Measurements from ENCODE around the gene PTPRN2.

The PTPRN2 gene

DNA sequence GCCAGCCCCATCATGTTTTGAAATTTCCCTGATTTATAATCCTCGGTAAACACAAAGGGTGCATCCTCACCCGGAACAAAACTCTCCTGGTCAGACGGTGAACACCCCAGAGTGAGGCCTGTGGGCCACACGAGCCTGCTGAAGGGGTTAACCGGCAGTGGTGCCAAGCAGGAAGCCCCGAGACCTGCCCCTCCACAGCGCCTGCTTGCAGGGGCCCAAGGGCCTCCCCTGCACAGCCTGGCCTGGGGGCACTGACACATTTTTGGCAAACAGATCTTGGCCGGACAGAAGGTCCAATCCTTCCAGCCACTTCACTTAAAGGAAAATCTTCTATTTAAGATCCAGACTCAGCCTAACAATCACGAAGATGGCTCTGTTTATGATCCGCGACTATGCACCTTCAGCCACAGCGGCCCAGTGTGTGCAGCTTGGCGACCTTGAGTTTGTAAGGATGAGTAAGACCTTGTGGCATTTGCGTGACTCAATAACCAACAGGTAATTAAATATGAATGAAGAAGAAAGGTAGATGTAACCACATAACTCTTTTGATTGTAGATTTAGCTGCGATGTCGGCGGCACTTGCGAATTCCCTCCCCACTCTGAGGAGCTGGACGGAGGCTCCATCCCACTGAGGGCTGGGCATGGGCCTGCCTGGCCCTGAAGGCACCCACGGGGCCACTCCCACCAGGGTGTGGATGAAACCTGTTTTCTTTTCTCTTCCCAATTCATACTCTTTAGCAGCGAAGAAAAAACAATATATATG lies 922.6 kb downstream of the PTPRN2 start:
- no peak for TF ChIP-seq CTCF (IDR thresholded peaks at IDR 0.05; ENCODE audit: low read depth, low read length)
- TF ChIP-seq, protein P1, sequence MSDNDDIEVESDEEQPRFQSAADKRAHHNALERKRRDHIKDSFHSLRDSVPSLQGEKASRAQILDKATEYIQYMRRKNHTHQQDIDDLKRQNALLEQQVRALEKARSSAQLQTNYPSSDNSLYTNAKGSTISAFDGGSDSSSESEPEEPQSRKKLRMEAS (IDR thresholded peaks at IDR 0.05; ENCODE audit: low read depth, low read length) = no peak
- no peak for TF ChIP-seq MYC (IDR thresholded peaks at IDR 0.05; ENCODE audit: low read depth, low read length)
- TF ChIP-seq POLR2A (IDR thresholded peaks at IDR 0.05; ENCODE audit: extremely low read depth, insufficient read length) = no peak
- no peak overlapping the region for H3K4me3 ChIP-seq (ENCODE audit: low read depth, low read length)
- DNase-seq (ENCODE audit: low read depth) = no peak

GRCh38 chr7:157664034-157664433 lies 923.6 kb downstream of the PTPRN2 start:
- TF ChIP-seq MYC (IDR thresholded peaks at IDR 0.05; ENCODE audit: low read depth, low read length) = no peak
- TF ChIP-seq, protein P1 (IDR thresholded peaks at IDR 0.05; ENCODE audit: low read depth, low read length) = no peak
- no peak for TF ChIP-seq POLR2A (IDR thresholded peaks at IDR 0.05; ENCODE audit: extremely low read depth, insufficient read length)
- TF ChIP-seq CTCF (IDR thresholded peaks at IDR 0.05; ENCODE audit: low read depth, low read length) = no peak
- H3K4me3 ChIP-seq (ENCODE audit: low read depth, low read length) = no peak overlapping the region
- DNase-seq (ENCODE audit: low read depth) = no peak

DNA sequence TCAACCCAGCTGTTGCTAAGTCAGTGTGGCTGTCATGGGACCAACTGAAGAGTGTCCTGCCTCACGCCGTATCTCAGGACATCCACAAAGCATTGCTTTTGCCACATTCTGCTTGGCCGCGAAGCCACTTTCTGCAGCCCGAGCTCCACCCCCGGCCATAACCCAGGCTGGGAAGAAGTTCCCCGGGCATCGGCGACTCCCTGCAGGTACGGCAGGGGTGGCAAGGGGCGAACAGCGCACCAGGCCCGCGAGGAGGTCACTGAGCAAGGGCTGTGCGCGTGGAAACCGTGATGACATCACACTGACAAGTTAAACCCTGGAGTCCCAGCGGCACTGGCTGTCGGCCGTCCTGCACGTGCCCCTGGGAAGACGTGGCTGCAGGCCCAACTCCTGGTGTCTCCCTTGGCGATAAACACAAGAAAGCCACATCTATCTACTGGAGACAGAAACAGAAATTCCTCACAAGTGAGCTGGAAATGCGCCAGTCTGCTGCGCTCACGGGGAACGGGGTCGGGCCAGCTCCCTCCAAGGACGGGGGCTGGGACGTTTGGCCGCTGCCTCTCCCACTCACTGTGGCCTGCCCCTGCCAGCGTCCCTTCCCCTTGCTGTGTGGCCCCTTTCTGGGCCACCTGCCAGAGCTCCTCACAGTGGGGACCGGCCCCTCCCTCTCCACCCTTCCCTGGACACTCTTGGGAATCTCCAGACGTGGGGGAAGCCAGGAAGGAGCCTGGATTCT lies 924.5 kb downstream of the PTPRN2 start:
- no peak overlapping the region for H3K4me3 ChIP-seq (ENCODE audit: low read depth, low read length)
- no peak for DNase-seq (ENCODE audit: low read depth)
- TF ChIP-seq MYC (IDR thresholded peaks at IDR 0.05; ENCODE audit: low read depth, low read length) (no peak), POLR2A (IDR thresholded peaks at IDR 0.05; ENCODE audit: extremely low read depth, insufficient read length) (no peak), CTCF (IDR thresholded peaks at IDR 0.05; ENCODE audit: low read depth, low read length) (no peak)
- TF ChIP-seq, protein P1 (IDR thresholded peaks at IDR 0.05; ENCODE audit: low read depth, low read length) = no peak

GRCh38 chr7:157662110-157662791 lies 925.4 kb downstream of the PTPRN2 start:
- DNase-seq (ENCODE audit: low read depth) = no peak
- TF ChIP-seq CTCF (IDR thresholded peaks at IDR 0.05; ENCODE audit: low read depth, low read length) (no peak), POLR2A (IDR thresholded peaks at IDR 0.05; ENCODE audit: extremely low read depth, insufficient read length) (no peak), MYC (IDR thresholded peaks at IDR 0.05; ENCODE audit: low read depth, low read length) (no peak)
- TF ChIP-seq, protein P1 (IDR thresholded peaks at IDR 0.05; ENCODE audit: low read depth, low read length) = no peak
- H3K4me3 ChIP-seq (ENCODE audit: low read depth, low read length) = no peak overlapping the region

GRCh38 chr7:157661611-157661975 lies 926.0 kb downstream of the PTPRN2 start:
- no peak for DNase-seq (ENCODE audit: low read depth)
- TF ChIP-seq POLR2A (IDR thresholded peaks at IDR 0.05; ENCODE audit: extremely low read depth, insufficient read length) (no peak), MYC (IDR thresholded peaks at IDR 0.05; ENCODE audit: low read depth, low read length) (no peak), CTCF (IDR thresholded peaks at IDR 0.05; ENCODE audit: low read depth, low read length) (no peak)
- TF ChIP-seq, protein P1 (IDR thresholded peaks at IDR 0.05; ENCODE audit: low read depth, low read length) = no peak
- H3K4me3 ChIP-seq (ENCODE audit: low read depth, low read length) = no peak overlapping the region
